Measurements from ENCODE around the gene GDF9. TPM values are rescaled to one million over a fixed set of nuclear protein-coding genes. Genes with fewer than 3 reads are reported as not detected.

The GDF9 gene
- total and polyA plus RNA-seq, 2 donors (not counting 3 experiments of a cell fraction or from before 2014, with no cell fraction given) = 0.07 TPM; not detected in 1

GRCh38 chr5:132859889-132860437, 6.3 kb downstream of the GDF9 start:
- no peaks in the 10 kb centered on the region for H3K9me3 ChIP-seq (replicated peaks; ENCODE audit: control insufficient read depth, insufficient read depth, low read length)
- no peaks in the 10 kb centered on the region for H3K36me3 ChIP-seq (ENCODE audit: control insufficient read depth in 2 of 2, extremely low read depth in 1 of 2, insufficient read depth in 2 of 2, low read length in 2 of 2)
- dilution Hi-C loops (cut with MboI; ENCODE audit: extremely low pct_ligation_motif_present, low sequenced_read_pairs) (no loop called here), intact Hi-C loops (cut with micrococcal nuclease) (no loop called here)
- CTCF ChIA-PET = interaction anchor here (1.1 to 2.0 kb wide), 6 partner anchors 19 to 333 kb away, joined by 3 to 6 read pairs (median 3); no protein-coding TSS in a partner anchor
- no peak overlapping the region for H3K27ac ChIP-seq (ENCODE audit: insufficient read depth, low read depth, low read length)
- H3K4me2 ChIP-seq (ENCODE audit: insufficient read depth, low read length) = no peak overlapping the region
- H3K4me3 ChIP-seq (replicated peaks in 1 of 3; ENCODE audit: insufficient read depth in 1 of 3, low read depth in 1 of 3, low read length in 3 of 3) = no peak overlapping the region
- FAIRE-seq (no peak), DNase-seq (ENCODE audit: low read depth, low spot score) (no peak)
- no TSS peak for BruUV-seq (replicated peaks)
- POLR2A ChIA-PET = no interaction called here
- H3K9ac ChIP-seq (replicated peaks; ENCODE audit: extremely low read depth, insufficient read depth, low read length) = no peak overlapping the region
- no peaks in the 10 kb centered on the region for H4K20me1 ChIP-seq (replicated peaks; ENCODE audit: control insufficient read depth, extremely low read depth, insufficient read depth, low read length)
- H3K79me2 ChIP-seq (ENCODE audit: control insufficient read depth, insufficient read depth, low read length) = no peaks in the 10 kb centered on the region
- peaks cover 0 to 8% of the 10 kb centered on the region in 2 experiments for H3K27me3 ChIP-seq (ENCODE audit: control insufficient read depth in 2 of 2, insufficient read depth in 2 of 2, low read length in 2 of 2)
- TF ChIP-seq, protein P1, sequence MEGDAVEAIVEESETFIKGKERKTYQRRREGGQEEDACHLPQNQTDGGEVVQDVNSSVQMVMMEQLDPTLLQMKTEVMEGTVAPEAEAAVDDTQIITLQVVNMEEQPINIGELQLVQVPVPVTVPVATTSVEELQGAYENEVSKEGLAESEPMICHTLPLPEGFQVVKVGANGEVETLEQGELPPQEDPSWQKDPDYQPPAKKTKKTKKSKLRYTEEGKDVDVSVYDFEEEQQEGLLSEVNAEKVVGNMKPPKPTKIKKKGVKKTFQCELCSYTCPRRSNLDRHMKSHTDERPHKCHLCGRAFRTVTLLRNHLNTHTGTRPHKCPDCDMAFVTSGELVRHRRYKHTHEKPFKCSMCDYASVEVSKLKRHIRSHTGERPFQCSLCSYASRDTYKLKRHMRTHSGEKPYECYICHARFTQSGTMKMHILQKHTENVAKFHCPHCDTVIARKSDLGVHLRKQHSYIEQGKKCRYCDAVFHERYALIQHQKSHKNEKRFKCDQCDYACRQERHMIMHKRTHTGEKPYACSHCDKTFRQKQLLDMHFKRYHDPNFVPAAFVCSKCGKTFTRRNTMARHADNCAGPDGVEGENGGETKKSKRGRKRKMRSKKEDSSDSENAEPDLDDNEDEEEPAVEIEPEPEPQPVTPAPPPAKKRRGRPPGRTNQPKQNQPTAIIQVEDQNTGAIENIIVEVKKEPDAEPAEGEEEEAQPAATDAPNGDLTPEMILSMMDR (IDR thresholded peaks at IDR 0.05; ENCODE audit: extremely low read depth in 1 of 2, insufficient read depth in 1 of 2, low read depth in 1 of 2, low read length in 2 of 2) = no peak
- no peaks in the 10 kb centered on the region for H3K4me1 ChIP-seq (ENCODE audit: control insufficient read depth, extremely low read depth, insufficient read depth, low read length)
- H2AFZ ChIP-seq (ENCODE audit: low read depth, low read length) = no peak overlapping the region
- no peaks in the 10 kb centered on the region for H3K9me1 ChIP-seq (replicated peaks; ENCODE audit: control insufficient read depth, extremely low read depth, insufficient read depth, low read length)

DNA sequence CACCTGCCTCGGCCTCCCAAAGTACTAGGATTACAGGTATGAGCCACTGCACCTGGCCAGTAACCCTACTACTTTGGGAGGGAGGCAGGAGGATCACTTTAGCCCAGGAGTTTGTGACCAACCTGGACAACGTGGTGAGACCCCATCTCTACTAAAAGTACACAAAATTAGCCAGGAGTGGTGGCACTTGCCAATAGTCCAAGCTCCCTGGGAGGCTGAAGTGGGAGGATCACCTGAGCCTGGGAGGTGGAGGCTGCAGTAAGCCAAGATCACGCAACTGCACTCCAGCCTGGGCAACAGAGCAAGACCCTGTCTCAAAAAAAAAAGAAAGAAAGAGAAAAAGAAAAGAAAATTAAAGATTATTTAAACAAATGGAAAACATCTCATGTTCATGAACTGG, 10.3 kb downstream of the GDF9 start:
- Histone ChIP-seq H3K9me1 (replicated peaks; ENCODE audit: control insufficient read depth, extremely low read depth, insufficient read depth, low read length) (no peaks in the 10 kb centered on the region), H3K9ac (replicated peaks; ENCODE audit: extremely low read depth, insufficient read depth, low read length) (no peak overlapping the region), H3K27me3 (ENCODE audit: control insufficient read depth in 2 of 2, insufficient read depth in 2 of 2, low read length in 2 of 2) (peaks cover 0 to 2% of the 10 kb centered on the region in 2 experiments), H4K20me1 (replicated peaks; ENCODE audit: control insufficient read depth, extremely low read depth, insufficient read depth, low read length) (no peaks in the 10 kb centered on the region), H3K36me3 (ENCODE audit: control insufficient read depth in 2 of 2, extremely low read depth in 1 of 2, insufficient read depth in 2 of 2, low read length in 2 of 2) (no peaks in the 10 kb centered on the region), H3K79me2 (ENCODE audit: control insufficient read depth, insufficient read depth, low read length) (no peaks in the 10 kb centered on the region), H3K4me3 (replicated peaks in 1 of 3; ENCODE audit: insufficient read depth in 1 of 3, low read depth in 1 of 3, low read length in 3 of 3) (no peak overlapping the region), H3K4me1 (ENCODE audit: control insufficient read depth, extremely low read depth, insufficient read depth, low read length) (no peaks in the 10 kb centered on the region), H3K4me2 (ENCODE audit: insufficient read depth, low read length) (no peak overlapping the region), H3K9me3 (replicated peaks; ENCODE audit: control insufficient read depth, insufficient read depth, low read length) (no peaks in the 10 kb centered on the region), H2AFZ (ENCODE audit: low read depth, low read length) (no peak overlapping the region), H3K27ac (ENCODE audit: insufficient read depth, low read depth, low read length) (no peak overlapping the region)
- TF ChIP-seq MYC (IDR thresholded peaks at IDR 0.05; ENCODE audit: low read depth, low read length) (no peak), POLR2AphosphoS5 (IDR thresholded peaks at IDR 0.05; ENCODE audit: insufficient read depth, low read depth, low read length) (no peak), GATA2 (IDR thresholded peaks at IDR 0.05; ENCODE audit: insufficient read depth, insufficient read length, low read depth, low read length) (no peak), EZH2 (IDR thresholded peaks at IDR 0.05; ENCODE audit: borderline replicate concordance, low read depth, low read length, severe bottlenecking) (no peak), JUN (IDR thresholded peaks at IDR 0.05; ENCODE audit: borderline replicate concordance, insufficient read depth, insufficient read length, low read depth) (no peak)
- TF ChIP-seq, protein P1 (IDR thresholded peaks at IDR 0.05; ENCODE audit: extremely low read depth in 1 of 2, insufficient read depth in 1 of 2, low read depth in 1 of 2, low read length in 2 of 2) = no peak
- TF ChIP-seq, protein P2, sequence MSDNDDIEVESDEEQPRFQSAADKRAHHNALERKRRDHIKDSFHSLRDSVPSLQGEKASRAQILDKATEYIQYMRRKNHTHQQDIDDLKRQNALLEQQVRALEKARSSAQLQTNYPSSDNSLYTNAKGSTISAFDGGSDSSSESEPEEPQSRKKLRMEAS (IDR thresholded peaks at IDR 0.05; ENCODE audit: insufficient read depth, insufficient read length) = no peak
- FAIRE-seq (no peak), DNase-seq (ENCODE audit: low read depth, low spot score) (no peak)
- intact Hi-C loops (cut with micrococcal nuclease) (no loop called here), dilution Hi-C loops (cut with MboI; ENCODE audit: extremely low pct_ligation_motif_present, low sequenced_read_pairs) (no loop called here)
- CTCF ChIA-PET = no interaction called here
- no TSS peak for BruUV-seq (replicated peaks)
- POLR2A ChIA-PET = no interaction called here

Measured in endothelial cell of umbilical vein (primary cell).